H1 (cell line): Measurements from ENCODE around the gene TSPAN5. TPM values are rescaled to one million over a fixed set of nuclear protein-coding genes. Genes with fewer than 3 reads are reported as not detected.

ENCODE experiments used
- EP300 ChIP-seq, 2 experiments: IDR thresholded peaks; 1 replicate in 1 of 2; 2 replicates in 1 of 2; pipeline ENCODE4 v1.6.1; 2011 to 2012; ENCODE audit warnings: low read depth in 2 of 2, low read length in 2 of 2, mild to moderate bottlenecking in 2 of 2, borderline replicate concordance in 1 of 2, inconsistent platforms in 1 of 2, moderate library complexity in 1 of 2
- RNF2 ChIP-seq: fragments of 200-900, 300-1000 bp; sonication (generic); IDR thresholded peaks from 2 replicates; pipeline ENCODE4 v1.7.1; 2016; ENCODE audit warnings: borderline replicate concordance, low read depth, mild to moderate bottlenecking, antibody characterized with exemption, low read length; ENCODE audit not compliant: poor library complexity, severe bottlenecking; ENCODE audit errors: missing control alignments
- polyA plus RNA-seq, 7 experiments: library from polyadenylated mRNA; depleted of rRNA in 3 of 7; stranded (reverse) in 5 of 7; unstranded in 2 of 7; fragments of >200 nt in 5 of 7; fragments of 200-250 nt in 2 of 7; gene quantifications; 1 replicate in 5 of 7; 2 replicates in 1 of 7; 4 replicates in 1 of 7; pipeline versions ENCODE4 v1.2.1 to v1.2.3, GENCODE V29; 2011 to 2013; ENCODE audit warnings: missing spikeins in 2 of 7, mixed read lengths in 2 of 7
- total RNA-seq: library from RNA; stranded (reverse); fragmentation: NEBNext Ultra II Directional; extraction: Animal tissue kit (Norgen Biotek cat#: 25700); gene quantifications from 2 replicates; pipeline ENCODE4 v1.2.1, GENCODE V29; 2021

TSPAN5 gene
- total and polyA plus RNA-seq, 2 of the 8 experiments (the other 6 are each of a cell fraction or from before 2014, with no cell fraction given), result 17.6 to 21.2 TPM

GRCh38 chr4:98634061-98634460 is 24.4 kb downstream of the TSPAN5 start (continued):
- TF ChIP-seq RNF2 (no peak), EP300 (IDR thresholded peaks at IDR 0.05; ENCODE audit: borderline replicate concordance in 1 of 2, low read depth in 2 of 2, low read length in 2 of 2) (no peak)
